BLaER1 treated with 17β-estradiol and CSF1 and Interleukin-3, amounts not matched to agents 10 nM and 100 nM (cell line): Measurements from ENCODE around the gene MTA3.
"Not testable (repeated sequence)": the region's sequence is repeated elsewhere in the genome, so short reads cannot be mapped to it uniquely, and the experiment has no call there.

Experiments
- H3K27ac ChIP-seq, 11 experiments: shearing (Covaris generic); formaldehyde crosslinking; 2 replicates each; pipeline ENCODE4 v1.8.1; 2022
- H3K27me3 ChIP-seq, 11 experiments: shearing (Covaris generic); formaldehyde crosslinking; 2 replicates each; pipeline ENCODE4 v1.8.1; 2022
- H3K36me3 ChIP-seq, 11 experiments: shearing (Covaris generic); formaldehyde crosslinking; 2 replicates each; pipeline ENCODE4 v1.8.1; 2022
- H3K4me1 ChIP-seq, 10 experiments: shearing (Covaris generic); formaldehyde crosslinking; 2 replicates each; pipeline ENCODE4 v1.8.1; 2022
- H3K4me2 ChIP-seq, 11 experiments: shearing (Covaris generic); formaldehyde crosslinking; 2 replicates each; pipeline ENCODE4 v1.8.1; 2022
- H3K4me3 ChIP-seq, 10 experiments: shearing (Covaris generic); formaldehyde crosslinking; 2 replicates each; pipeline ENCODE4 v1.8.1; 2022
- H3K9ac ChIP-seq, 11 experiments: shearing (Covaris generic); formaldehyde crosslinking; 2 replicates each; pipeline ENCODE4 v1.8.1; 2022
- H3K9me3 ChIP-seq, 11 experiments: shearing (Covaris generic); formaldehyde crosslinking; replicated peaks in 1 of 11; 2 replicates each; pipeline ENCODE4 v1.8.1; 2022
- H4K20me1 ChIP-seq, 11 experiments: shearing (Covaris generic); formaldehyde crosslinking; 2 replicates each; pipeline ENCODE4 v1.8.1; 2022
- Cebpa-rat ChIP-seq, 11 experiments: shearing (Covaris generic); IDR thresholded peaks; 2 replicates each; pipeline ENCODE4 v1.8.1; 2022

The MTA3 gene

DNA sequence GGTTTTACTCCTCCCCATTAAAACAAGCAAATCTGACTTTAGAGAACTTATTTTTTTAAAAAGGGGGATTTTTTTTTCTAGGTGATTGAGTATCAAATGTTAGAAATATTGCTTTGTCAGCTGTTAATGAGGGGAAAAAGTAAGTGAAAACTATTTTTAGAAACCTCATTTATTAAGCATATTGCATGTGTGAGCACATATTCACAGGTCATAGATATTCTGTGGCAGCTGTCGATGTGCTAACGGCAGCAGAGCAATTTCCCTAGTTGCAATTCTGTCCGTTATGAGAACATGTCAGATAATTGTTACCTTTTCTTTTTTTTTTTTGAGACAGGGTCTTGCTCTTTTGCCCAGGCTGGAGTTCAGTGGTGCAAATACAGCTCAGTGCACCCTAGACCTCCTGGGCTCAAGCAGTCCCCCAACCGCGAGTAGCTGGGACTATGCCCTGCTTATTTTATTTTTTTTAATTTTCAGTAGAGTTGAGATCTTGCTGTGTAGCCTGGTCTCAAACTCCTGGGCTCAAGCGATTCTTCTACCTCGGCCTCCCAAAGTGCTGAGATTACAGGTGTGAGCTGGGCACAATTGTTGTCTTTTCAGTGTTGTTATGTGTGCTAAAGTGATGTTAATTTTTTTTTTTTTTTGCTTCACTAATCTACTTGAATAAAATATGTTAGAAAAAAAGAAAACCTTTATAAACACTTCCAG lies 69.8 kb downstream of the MTA3 start:
- Histone ChIP-seq H4K20me1 (no peaks in the 10 kb centered on the region), H3K4me1 (peaks cover 0 to 9% (median 0%) of the 10 kb centered on the region in 10 experiments; a peak in 2 of 20 replicates), H3K9me3 (peaks cover 7 to 14% (median 12%) of the 10 kb centered on the region in 11 experiments), H3K36me3 (peaks cover 14 to 36% (median 25%) of the 10 kb centered on the region in 11 experiments; a peak in 21 of 22 replicates), H3K27me3 (no peaks in the 10 kb centered on the region), H3K27ac (no peak overlapping the region), H3K4me2 (no peak overlapping the region), H3K4me3 (no peak overlapping the region), H3K9ac (no peak overlapping the region)
- no peak for TF ChIP-seq Cebpa-rat (IDR thresholded peaks at IDR 0.05)

DNA sequence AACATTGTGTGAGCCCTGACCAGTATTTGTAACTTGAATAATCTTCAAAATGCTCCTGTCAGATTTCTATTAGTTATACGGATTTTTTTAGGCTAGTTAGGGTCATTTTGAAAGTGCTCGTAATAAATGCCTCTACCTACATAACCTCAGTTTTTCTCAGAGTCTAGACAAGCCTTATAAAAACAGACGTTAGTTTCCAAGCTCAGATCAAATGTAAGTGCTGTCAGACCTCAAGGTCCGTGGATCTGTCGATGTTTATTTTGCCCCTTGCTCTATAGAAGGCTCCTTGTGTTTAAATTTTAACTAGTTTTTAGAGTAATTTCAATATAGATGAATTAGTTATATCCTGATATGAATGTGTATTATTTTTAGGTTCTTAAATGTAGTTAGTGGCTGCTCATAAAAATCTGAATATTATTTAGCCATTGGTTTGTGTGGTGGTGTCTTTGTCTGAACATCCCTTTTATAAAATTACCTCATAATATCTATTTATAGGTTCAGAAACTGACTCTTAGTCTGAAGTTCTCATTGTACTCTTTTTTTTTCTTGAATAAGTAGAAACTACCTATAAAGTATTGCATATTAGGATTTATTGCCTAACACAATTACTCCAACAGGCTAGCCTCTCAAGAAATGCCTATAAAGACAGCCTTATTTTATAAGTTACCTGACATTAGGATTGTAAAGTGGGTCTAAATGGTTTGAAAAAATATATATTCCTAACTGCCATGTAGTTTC lies 71.1 kb downstream of the MTA3 start:
- Histone ChIP-seq H3K4me2 (no peak overlapping the region), H3K9ac (no peak overlapping the region), H4K20me1 (no peaks in the 10 kb centered on the region), H3K27ac (no peak overlapping the region), H3K27me3 (no peaks in the 10 kb centered on the region), H3K4me3 (no peak overlapping the region), H3K4me1 (peaks cover 0 to 9% (median 0%) of the 10 kb centered on the region in 10 experiments; a peak in 2 of 20 replicates), H3K9me3 (peaks cover 0 to 2% (median under 1%) of the 10 kb centered on the region in 11 experiments; a peak in 4 of 22 replicates), H3K36me3 (peaks cover 14 to 39% (median 24%) of the 10 kb centered on the region in 11 experiments)
- TF ChIP-seq Cebpa-rat (IDR thresholded peaks at IDR 0.05) = no peak

DNA sequence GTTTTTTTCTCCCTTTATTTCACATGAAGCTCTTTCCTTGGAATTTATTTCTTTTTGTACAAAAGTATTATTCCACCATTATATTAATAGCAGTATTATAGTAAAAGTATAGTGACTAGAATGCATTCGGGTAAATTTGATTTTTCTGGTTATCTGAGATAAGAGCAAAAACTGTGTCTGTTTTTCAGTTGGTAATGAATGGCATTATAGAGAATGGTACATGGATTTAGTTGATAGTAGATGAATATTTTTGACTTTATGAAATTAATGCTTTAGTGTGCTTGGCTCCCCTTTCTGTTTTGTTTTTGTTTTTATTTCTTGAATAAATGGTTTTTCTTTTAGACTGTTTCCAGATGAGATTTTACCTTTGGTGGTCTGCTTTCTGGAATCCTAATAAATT lies 71.8 kb downstream of the MTA3 start:
- no peaks in the 10 kb centered on the region for H4K20me1 ChIP-seq
- no peak overlapping the region for H3K4me2 ChIP-seq
- H3K27me3 ChIP-seq = no peaks in the 10 kb centered on the region
- peaks cover 0 to 9% (median 0%) of the 10 kb centered on the region in 10 experiments; a peak in 2 of 20 replicates for H3K4me1 ChIP-seq
- no peak overlapping the region for H3K27ac ChIP-seq
- no peak overlapping the region for H3K4me3 ChIP-seq
- peaks cover 2 to 8% (median 7%) of the 10 kb centered on the region in 11 experiments; a peak in 17 of 22 replicates for H3K9me3 ChIP-seq
- no peak overlapping the region for H3K9ac ChIP-seq
- peaks cover 22 to 47% (median 32%) of the 10 kb centered on the region in 11 experiments for H3K36me3 ChIP-seq
- no peak for TF ChIP-seq Cebpa-rat (IDR thresholded peaks at IDR 0.05)

DNA sequence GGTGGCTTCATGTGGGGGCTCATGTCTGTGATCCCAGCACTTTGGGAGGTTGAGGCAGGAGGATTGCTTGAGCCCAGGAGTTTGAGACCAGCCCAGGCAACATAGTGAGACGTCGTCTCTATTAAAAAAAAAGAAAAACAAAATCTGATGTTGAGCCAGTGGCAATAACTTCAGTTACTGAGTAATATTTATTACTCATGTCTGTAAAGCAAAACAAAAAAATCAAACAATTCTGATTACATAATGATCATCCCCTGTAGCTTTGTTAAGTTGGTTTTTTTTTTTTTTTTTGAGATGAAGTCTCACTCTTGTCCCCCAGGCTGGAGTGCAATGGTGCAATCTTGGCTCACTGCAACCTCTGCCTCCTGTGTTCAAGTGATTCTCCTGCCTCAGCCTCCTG lies 73.9 kb downstream of the MTA3 start:
- not testable (repeated sequence) for H3K27ac ChIP-seq, H3K4me3 ChIP-seq, H3K9ac ChIP-seq, H3K27me3 ChIP-seq, H4K20me1 ChIP-seq, H3K4me2 ChIP-seq, H3K4me1 ChIP-seq
- Histone ChIP-seq H3K9me3 (peaks cover 11 to 24% (median 19%) of the 10 kb centered on the region in 11 experiments), H3K36me3 (peaks cover 37 to 62% (median 45%) of the 10 kb centered on the region in 11 experiments)

DNA sequence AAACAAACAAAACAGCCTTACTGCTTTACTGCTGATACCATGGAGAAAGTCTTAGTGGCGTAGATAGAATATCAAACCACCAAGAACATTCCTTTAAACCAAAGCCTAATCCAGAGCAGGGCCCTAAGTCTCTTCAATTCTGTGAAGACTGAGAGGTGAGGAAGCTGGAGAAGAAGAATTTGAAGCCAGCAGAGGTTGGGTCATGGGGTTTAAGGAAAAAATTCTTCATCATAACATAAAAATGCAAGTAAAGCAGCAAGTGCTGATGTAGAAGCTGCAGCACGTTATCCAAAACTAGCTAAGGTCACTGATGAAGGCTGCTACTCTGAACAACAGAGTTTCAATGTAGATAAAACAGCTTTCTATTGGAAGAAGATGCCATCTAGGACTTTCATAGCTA lies 77.1 kb downstream of the MTA3 start:
- no peak for TF ChIP-seq Cebpa-rat (IDR thresholded peaks at IDR 0.05)

DNA sequence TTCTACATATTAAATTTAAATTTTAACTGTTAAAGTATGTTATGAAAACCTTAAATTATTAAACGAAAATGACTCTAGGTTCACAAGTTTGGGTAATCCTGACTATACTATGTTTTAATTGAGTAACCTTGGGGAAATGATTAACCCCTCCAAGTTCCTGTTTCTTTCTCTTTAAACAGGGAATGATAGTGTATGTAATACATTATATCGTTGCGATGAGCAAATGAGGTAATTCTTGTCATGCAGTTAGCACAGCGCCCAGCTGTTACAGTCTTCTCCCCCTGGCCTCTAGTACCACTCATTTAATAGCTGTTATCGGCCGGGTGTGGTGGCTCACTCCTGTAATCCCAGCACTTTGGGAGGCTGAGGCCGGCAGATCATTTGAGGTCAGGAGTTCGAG lies 80.4 kb downstream of the MTA3 start:
- Histone ChIP-seq H3K27ac (peak overlapping the region in 5 of 11 experiments; percentile 13 to 47 (median 20); a peak in 3 of 22 replicates), H3K9ac (no peak overlapping the region), H3K4me2 (peak overlapping the region in 5 of 11 experiments; percentile 13 to 46 (median 39); a peak in 5 of 22 replicates), H4K20me1 (no peaks in the 10 kb centered on the region), H3K27me3 (no peaks in the 10 kb centered on the region), H3K36me3 (peaks cover 30 to 53% (median 42%) of the 10 kb centered on the region in 11 experiments), H3K4me3 (no peak overlapping the region), H3K4me1 (peaks cover 0 to 29% (median 9%) of the 10 kb centered on the region in 10 experiments; a peak in 13 of 20 replicates), H3K9me3 (peaks cover 11 to 24% (median 19%) of the 10 kb centered on the region in 11 experiments)
- no peak for TF ChIP-seq Cebpa-rat (IDR thresholded peaks at IDR 0.05)

More for the DNA sequence above, 77.1 kb downstream of the MTA3 start:
- Histone ChIP-seq H3K27ac (no peak overlapping the region), H3K36me3 (peaks cover 42 to 71% (median 54%) of the 10 kb centered on the region in 11 experiments), H3K27me3 (no peaks in the 10 kb centered on the region), H3K4me2 (no peak overlapping the region), H3K4me3 (no peak overlapping the region), H3K9me3 (peaks cover 11 to 24% (median 19%) of the 10 kb centered on the region in 11 experiments), H3K9ac (no peak overlapping the region), H4K20me1 (no peaks in the 10 kb centered on the region), H3K4me1 (peaks cover 0 to 18% (median 9%) of the 10 kb centered on the region in 10 experiments; a peak in 13 of 20 replicates)

DNA sequence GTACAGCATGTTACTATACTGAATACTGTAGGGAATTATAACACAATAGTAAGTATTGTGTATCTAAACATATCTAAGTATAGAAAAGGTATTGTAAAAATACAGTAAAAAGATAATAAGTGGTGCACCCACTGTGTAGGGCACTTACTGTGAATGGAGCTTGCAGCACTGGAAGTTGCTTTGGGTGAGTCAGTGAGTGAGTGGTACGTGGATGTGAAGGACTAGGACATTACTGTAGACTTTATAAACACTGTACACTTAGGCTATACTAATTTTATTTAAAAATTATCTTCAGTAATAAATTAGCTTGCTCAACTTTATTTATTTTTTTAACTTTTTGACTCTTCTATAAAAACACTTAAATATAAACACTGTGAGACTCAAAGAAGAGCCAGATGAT lies 82.6 kb downstream of the MTA3 start:
- no peaks in the 10 kb centered on the region for H4K20me1 ChIP-seq
- no peak overlapping the region for H3K27ac ChIP-seq
- no peaks in the 10 kb centered on the region for H3K27me3 ChIP-seq
- peaks cover 17 to 51% (median 31%) of the 10 kb centered on the region in 11 experiments for H3K36me3 ChIP-seq
- H3K4me1 ChIP-seq = peaks cover 0 to 29% (median 9%) of the 10 kb centered on the region in 10 experiments; a peak in 13 of 20 replicates
- H3K4me2 ChIP-seq = no peak overlapping the region
- H3K9ac ChIP-seq = no peak overlapping the region
- H3K4me3 ChIP-seq = no peak overlapping the region
- TF ChIP-seq Cebpa-rat (IDR thresholded peaks at IDR 0.05) = no peak
- peaks cover 1 to 8% (median 5%) of the 10 kb centered on the region in 11 experiments; a peak in 20 of 22 replicates for H3K9me3 ChIP-seq

DNA sequence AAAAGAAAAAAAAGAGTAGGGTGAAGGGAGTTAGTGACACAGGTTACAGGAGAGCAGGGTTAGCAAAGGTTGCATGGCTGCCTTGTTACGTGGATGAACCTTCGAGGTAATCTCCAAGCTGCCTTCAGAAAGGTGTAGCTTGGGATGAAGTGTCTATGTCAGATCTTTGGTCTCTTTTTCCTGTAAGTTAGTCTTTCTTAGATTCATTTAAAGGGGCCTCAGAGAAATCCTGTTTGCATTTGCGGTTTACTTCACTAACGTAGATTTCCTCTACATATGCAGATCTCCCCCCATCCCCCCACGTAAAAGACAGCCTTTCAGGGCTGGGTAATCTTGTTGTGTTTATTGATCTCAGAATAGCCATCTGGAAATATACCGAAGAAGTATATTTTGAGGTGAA lies 83.7 kb downstream of the MTA3 start:
- no peaks in the 10 kb centered on the region for H3K9me3 ChIP-seq
- no peak for TF ChIP-seq Cebpa-rat (IDR thresholded peaks at IDR 0.05)
- no peak overlapping the region for H3K27ac ChIP-seq
- no peak overlapping the region for H3K4me3 ChIP-seq
- H4K20me1 ChIP-seq = no peaks in the 10 kb centered on the region
- H3K9ac ChIP-seq = no peak overlapping the region
- H3K36me3 ChIP-seq = peaks cover 15 to 51% (median 29%) of the 10 kb centered on the region in 11 experiments
- H3K4me2 ChIP-seq = no peak overlapping the region
- no peaks in the 10 kb centered on the region for H3K27me3 ChIP-seq
- peaks cover 0 to 29% (median 9%) of the 10 kb centered on the region in 10 experiments; a peak in 13 of 20 replicates for H3K4me1 ChIP-seq

DNA sequence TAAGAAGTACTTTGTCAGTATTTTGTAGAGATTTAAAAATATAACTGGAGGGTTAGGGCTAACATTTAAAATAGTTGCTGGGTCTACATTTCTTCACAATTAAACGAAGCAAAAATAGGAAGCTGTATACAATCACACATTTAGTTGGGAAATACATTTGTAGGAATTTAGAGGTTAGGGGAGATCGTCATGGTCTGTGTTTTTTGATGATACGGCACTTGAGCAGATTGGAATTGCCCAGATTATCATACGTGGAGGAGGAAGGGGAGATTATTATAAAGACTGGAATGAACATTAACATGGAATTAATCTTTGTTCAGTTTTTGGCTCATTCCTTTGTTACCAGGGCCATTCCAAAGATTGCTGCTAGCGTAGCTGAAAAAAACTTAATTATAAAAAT lies 84.6 kb downstream of the MTA3 start:
- Histone ChIP-seq H3K27ac (no peak overlapping the region), H3K36me3 (peaks cover 16 to 55% (median 32%) of the 10 kb centered on the region in 11 experiments), H3K4me3 (no peak overlapping the region), H3K4me2 (peak overlapping the region in 1 of 11 experiments; percentile 22; a peak in 1 of 22 replicates), H4K20me1 (no peaks in the 10 kb centered on the region), H3K9ac (no peak overlapping the region), H3K9me3 (no peaks in the 10 kb centered on the region), H3K27me3 (no peaks in the 10 kb centered on the region), H3K4me1 (peaks cover 0 to 27% (median 8%) of the 10 kb centered on the region in 10 experiments; a peak in 13 of 20 replicates)
- TF ChIP-seq Cebpa-rat (IDR thresholded peaks at IDR 0.05) = no peak
